ENCODE data around the gene KCNE4. TPM values are rescaled to one million over a fixed set of nuclear protein-coding genes. Genes with fewer than 3 reads are reported as not detected.

The KCNE4 gene
- total and polyA plus RNA-seq, 8 donors, result 0.75 to 25.2 (median 2.2) TPM

DNA sequence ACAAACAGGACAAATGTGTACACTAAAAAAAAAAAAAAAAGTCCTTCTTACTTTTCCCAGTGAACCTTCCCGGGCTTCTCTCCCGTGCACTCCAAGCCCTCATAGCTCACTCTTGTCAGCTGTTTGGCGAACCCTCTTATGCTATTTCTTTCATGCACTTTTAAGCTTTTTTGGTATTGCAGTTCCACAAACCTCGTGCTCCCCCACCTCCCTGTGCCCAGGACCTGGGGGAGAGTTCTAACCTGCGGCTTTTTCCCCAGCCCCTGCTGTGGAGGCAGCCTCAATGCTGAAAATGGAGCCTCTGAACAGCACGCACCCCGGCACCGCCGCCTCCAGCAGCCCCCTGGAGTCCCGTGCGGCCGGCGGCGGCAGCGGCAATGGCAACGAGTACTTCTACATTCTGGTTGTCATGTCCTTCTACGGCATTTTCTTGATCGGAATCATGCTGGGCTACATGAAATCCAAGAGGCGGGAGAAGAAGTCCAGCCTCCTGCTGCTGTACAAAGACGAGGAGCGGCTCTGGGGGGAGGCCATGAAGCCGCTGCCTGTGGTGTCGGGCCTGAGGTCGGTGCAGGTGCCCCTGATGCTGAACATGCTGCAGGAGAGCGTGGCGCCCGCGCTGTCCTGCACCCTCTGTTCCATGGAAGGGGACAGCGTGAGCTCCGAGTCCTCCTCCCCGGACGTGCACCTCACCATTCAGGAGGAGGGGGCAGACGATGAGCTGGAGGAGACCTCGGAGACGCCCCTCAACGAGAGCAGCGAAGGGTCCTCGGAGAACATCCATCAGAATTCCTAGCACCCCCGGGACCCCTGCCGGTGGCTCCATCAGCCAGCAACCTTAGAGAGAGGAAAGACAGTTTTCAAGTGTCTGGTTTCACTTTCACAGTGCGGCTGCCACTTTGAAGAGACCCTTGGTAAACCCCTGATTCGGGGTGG, 826 bp downstream of the KCNE4 start:
- peak overlapping the region in 2 of 4 donors; percentile 33 to 47 for H3K4me3 ChIP-seq
- FAIRE-seq (no peak), DNase-seq (peak in 2 of 6 donors; percentile 33 to 62), ATAC-seq (peak; percentile 5 to 55 (median 18))
- intact Hi-C loops (cut with DNase I), result no loop called here
- no peaks in the 10 kb centered on the region for H3K27me3 ChIP-seq
- H3K4me1 ChIP-seq, result peaks cover 0 to 13% (median 6%) of the 10 kb centered on the region in 3 donors
- H3K36me3 ChIP-seq, result no peaks in the 10 kb centered on the region
- H3K9me3 ChIP-seq, result no peaks in the 10 kb centered on the region
- H3K27ac ChIP-seq, result peak overlapping the region in 2 of 4 donors; percentile 36 to 68
- 74 to 77% methylated on average over 42 of the region's 42 CpGs for WGBS, 2 donors
- TF ChIP-seq, protein P1, sequence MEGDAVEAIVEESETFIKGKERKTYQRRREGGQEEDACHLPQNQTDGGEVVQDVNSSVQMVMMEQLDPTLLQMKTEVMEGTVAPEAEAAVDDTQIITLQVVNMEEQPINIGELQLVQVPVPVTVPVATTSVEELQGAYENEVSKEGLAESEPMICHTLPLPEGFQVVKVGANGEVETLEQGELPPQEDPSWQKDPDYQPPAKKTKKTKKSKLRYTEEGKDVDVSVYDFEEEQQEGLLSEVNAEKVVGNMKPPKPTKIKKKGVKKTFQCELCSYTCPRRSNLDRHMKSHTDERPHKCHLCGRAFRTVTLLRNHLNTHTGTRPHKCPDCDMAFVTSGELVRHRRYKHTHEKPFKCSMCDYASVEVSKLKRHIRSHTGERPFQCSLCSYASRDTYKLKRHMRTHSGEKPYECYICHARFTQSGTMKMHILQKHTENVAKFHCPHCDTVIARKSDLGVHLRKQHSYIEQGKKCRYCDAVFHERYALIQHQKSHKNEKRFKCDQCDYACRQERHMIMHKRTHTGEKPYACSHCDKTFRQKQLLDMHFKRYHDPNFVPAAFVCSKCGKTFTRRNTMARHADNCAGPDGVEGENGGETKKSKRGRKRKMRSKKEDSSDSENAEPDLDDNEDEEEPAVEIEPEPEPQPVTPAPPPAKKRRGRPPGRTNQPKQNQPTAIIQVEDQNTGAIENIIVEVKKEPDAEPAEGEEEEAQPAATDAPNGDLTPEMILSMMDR (IDR thresholded peaks at IDR 0.05), result no peak

DNA sequence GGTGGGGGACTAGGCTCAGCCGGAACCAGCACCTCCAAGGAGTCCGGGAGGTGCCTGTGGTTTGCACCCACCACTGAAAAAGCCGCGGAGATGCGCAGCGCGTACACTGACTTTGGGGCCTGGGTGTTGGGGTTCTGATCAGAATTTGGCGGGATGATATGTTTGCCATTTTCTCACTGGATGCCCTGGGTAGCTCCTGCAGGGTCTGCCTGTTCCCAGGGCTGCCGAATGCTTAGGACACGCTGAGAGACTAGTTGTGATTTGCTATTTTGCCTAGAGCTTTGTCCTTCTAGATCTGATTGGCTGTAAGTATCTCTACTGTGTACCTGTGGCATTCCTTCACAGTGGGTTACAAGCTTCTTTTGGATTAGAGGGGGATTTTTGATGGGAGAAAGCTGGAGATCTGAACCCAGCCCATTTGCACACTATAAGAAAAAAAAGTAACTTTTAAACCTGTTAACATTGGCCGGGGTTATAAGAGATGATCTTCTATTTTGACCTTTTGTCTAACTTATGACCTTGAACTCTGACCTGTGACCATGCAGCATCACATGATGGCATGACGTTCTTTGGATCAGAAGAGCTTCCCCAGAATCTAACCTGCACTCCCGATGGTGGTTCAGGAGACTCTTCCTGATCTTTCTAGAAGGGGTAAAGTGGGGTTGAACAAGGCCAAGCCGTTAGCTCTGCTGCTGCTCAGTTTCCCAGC, 1.6 kb downstream of the KCNE4 start:
- no peak for FAIRE-seq
- Histone ChIP-seq H3K9me3 (no peaks in the 10 kb centered on the region), H3K4me1 (peaks cover 0 to 13% (median 6%) of the 10 kb centered on the region in 3 donors), H3K27ac (peak overlapping the region in 3 of 4 donors; percentile 5 to 68 (median 40)), H3K36me3 (no peaks in the 10 kb centered on the region), H3K27me3 (no peaks in the 10 kb centered on the region), H3K4me3 (peak overlapping the region in 2 of 4 donors; percentile 33 to 47)
- whole genome bisulfite sequencing, 2 donors, result 79 to 88% methylated on average over 14 of the region's 14 CpGs
- peak in 1 of 6 donors; percentile 37 for DNase-seq
- intact Hi-C loops (cut with DNase I), result no loop called here
- TF ChIP-seq, protein P1 (IDR thresholded peaks at IDR 0.05), result no peak
- peak in 2 of 4 donors; percentile 6 to 7 for ATAC-seq

DNA sequence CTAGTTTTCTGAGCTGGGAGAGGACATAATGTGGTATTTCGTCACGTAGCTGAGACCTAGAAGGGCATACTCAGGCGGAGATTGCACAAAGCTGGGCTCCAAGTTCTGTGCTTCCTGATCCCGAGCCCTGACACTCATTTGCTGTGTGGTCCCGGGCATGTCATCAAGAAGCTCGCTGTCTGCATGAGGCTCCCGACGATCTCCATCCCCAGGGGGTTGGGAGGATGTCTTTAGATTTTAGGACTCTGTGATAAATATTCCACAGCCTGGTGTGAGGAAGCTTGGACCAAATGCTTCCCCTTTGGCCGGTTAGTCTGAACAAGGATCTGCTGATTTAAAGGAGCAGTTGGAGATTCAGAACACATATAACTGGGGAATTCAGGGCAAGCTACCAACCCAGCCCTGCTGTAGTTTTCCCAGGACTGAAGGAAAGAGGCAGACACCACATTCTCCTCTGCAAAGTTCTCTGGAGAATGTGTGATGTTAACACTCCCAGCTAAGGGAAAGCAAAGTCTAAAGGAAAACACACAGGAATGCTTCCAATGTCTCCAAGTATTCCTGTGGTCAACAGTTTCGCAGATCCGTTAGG, 2.3 kb downstream of the KCNE4 start:
- no peaks in the 10 kb centered on the region for H3K9me3 ChIP-seq
- ATAC-seq (peak; percentile 5 to 22 (median 12)), DNase-seq (peak in 2 of 6 donors; percentile 36 to 37), FAIRE-seq (no peak)
- intact Hi-C loops (cut with DNase I), result no loop called here
- H3K4me3 ChIP-seq, result peak overlapping the region in 2 of 4 donors; percentile 33 to 47
- H3K4me1 ChIP-seq, result peaks cover 4 to 13% (median 6%) of the 10 kb centered on the region in 3 donors
- WGBS, 2 donors, result 64 to 77% methylated on average over 11 of the region's 11 CpGs
- H3K36me3 ChIP-seq, result no peaks in the 10 kb centered on the region
- H3K27me3 ChIP-seq, result no peaks in the 10 kb centered on the region
- TF ChIP-seq, protein P1 (IDR thresholded peaks at IDR 0.05), result no peak
- peak overlapping the region in 3 of 4 donors; percentile 5 to 68 (median 40) for H3K27ac ChIP-seq

DNA sequence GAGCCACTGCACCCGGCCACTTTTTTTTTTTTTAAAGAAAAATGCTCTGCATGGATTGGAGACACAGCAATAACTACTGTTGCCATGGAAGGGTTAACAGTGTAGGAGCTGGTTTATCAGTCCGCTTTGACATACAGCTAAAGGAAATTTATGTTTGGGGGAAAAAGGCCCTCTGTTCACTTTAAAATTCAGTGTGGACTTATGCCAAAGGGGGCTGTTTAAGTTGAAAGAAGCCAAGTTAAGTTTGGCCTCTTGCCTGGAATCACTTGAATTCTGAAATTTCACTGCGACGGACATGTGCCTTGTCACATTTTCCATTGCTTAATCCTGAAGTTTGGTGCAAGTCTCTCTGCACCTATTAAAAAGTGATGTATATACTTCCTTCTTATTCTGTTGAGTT, 3.1 kb downstream of the KCNE4 start:
- WGBS, 2 donors, result 26 to 36% methylated on average over 4 of the region's 4 CpGs
- TF ChIP-seq, protein P1 (IDR thresholded peaks at IDR 0.05), result no peak
- intact Hi-C loops (cut with DNase I), result no loop called here
- Histone ChIP-seq H3K4me3 (peak overlapping the region in 1 of 4 donors; percentile 9), H3K4me1 (peaks cover 6 to 13% (median 7%) of the 10 kb centered on the region in 3 donors), H3K9me3 (no peaks in the 10 kb centered on the region), H3K27ac (peak overlapping the region in 1 of 4 donors; percentile 68), H3K36me3 (no peaks in the 10 kb centered on the region), H3K27me3 (no peaks in the 10 kb centered on the region)
- DNase-seq (peak in 1 of 6 donors; percentile 44), FAIRE-seq (peak; percentile 41), ATAC-seq (peak in 3 of 4 donors; percentile 15 to 37 (median 33))
